Neural progenitor cell (in vitro differentiated cells): Measurements from ENCODE around the gene RHOBTB3. TPM values are rescaled to one million over a fixed set of nuclear protein-coding genes. Genes with fewer than 3 reads are reported as not detected.

Experiments used
- DNase-seq: peaks from one replicate; pipeline ENCODE4 v3.0.0-alpha.2; 2016; ENCODE audit warnings: low spot score
- H2AFZ ChIP-seq: fragments of 200-600 bp; sonication (generic); replicated peaks from 2 replicates; pipeline ENCODE4 v1.6.1; 2016; ENCODE audit warnings: antibody characterized with exemption
- H3F3A ChIP-seq: fragments of 200-600 bp; sonication (generic); 2 replicates; pipeline ENCODE4 v1.6.1; 2016; ENCODE audit warnings: antibody characterized with exemption, low read depth
- H3K27ac ChIP-seq: fragments of 200-600 bp; sonication (generic); 2 replicates; pipeline ENCODE4 v1.5.1; 2016; ENCODE audit warnings: mild to moderate bottlenecking
- H3K27me3 ChIP-seq: fragments of 200-600 bp; sonication (generic); 2 replicates; pipeline ENCODE4 v1.6.1; 2016; ENCODE audit warnings: mild to moderate bottlenecking, moderate library complexity
- H3K36me3 ChIP-seq: fragments of 200-600 bp; sonication (generic); 2 replicates; pipeline ENCODE4 v1.5.1; 2016
- H3K4me1 ChIP-seq: fragments of 200-600 bp; sonication (generic); 2 replicates; pipeline ENCODE4 v1.6.1; 2016; ENCODE audit warnings: mixed run types
- H3K4me2 ChIP-seq: fragments of 200-600 bp; sonication (generic); 2 replicates; pipeline ENCODE4 v1.6.1; 2016
- H3K4me3 ChIP-seq: fragments of 200-600 bp; sonication (generic); 2 replicates; pipeline ENCODE4 v1.5.1; 2016
- H3K79me2 ChIP-seq: fragments of 200-600 bp; sonication (generic); 2 replicates; pipeline ENCODE4 v1.6.1; 2016; ENCODE audit warnings: low read depth
- H3K9ac ChIP-seq: fragments of 200-600 bp; sonication (generic); 2 replicates; pipeline ENCODE4 v1.6.1; 2016
- H3K9me3 ChIP-seq: fragments of 200-600 bp; sonication (generic); 2 replicates; pipeline ENCODE4 v1.5.1; 2016; ENCODE audit warnings: low read depth
- H4K20me1 ChIP-seq: fragments of 200-600 bp; sonication (generic); 2 replicates; pipeline ENCODE4 v1.6.1; 2016; ENCODE audit warnings: low read depth
- H3K27ac Mint-ChIP-seq: 3 replicates; pipeline ENCODE4 v1.8.0; 2021; ENCODE audit warnings: mixed read lengths
- H3K27me3 Mint-ChIP-seq: 2 replicates; pipeline ENCODE4 v1.8.0; 2022; ENCODE audit warnings: low read depth, mild to moderate bottlenecking, inconsistent platforms, moderate library complexity, mixed read lengths; ENCODE audit not compliant: insufficient read depth
- H3K36me3 Mint-ChIP-seq: 3 replicates; pipeline ENCODE4 v1.8.0; 2021; ENCODE audit warnings: mixed read lengths
- H3K4me1 Mint-ChIP-seq: 3 replicates; pipeline ENCODE4 v1.8.0; 2021; ENCODE audit warnings: mixed read lengths
- H3K4me3 Mint-ChIP-seq: 3 replicates; pipeline ENCODE4 v1.8.0; 2021; ENCODE audit warnings: mild to moderate bottlenecking, moderate library complexity, mixed read lengths
- H3K9me3 Mint-ChIP-seq: 3 replicates; pipeline ENCODE4 v1.8.0; 2020; ENCODE audit warnings: mixed read lengths
- CTCF ChIP-seq: fragments of 200-600 bp; sonication (generic); IDR thresholded peaks from 2 replicates; pipeline ENCODE4 v1.5.1; 2017; ENCODE audit warnings: antibody characterized with exemption, mild to moderate bottlenecking
- EZH2 ChIP-seq: fragments of 200-600 bp; sonication (generic); IDR thresholded peaks from 2 replicates; pipeline ENCODE4 v1.6.1; 2017; ENCODE audit warnings: antibody characterized with exemption, mild to moderate bottlenecking, moderate library complexity
- EZH2phosphoT487 ChIP-seq: fragments of 200-600 bp; sonication (generic); IDR thresholded peaks from 2 replicates; pipeline ENCODE4 v1.6.1; 2017; ENCODE audit warnings: antibody characterized with exemption
- total RNA-seq: library from RNA; depleted of rRNA; stranded (reverse); fragments of >200 nt; gene quantifications from 2 replicates; pipeline ENCODE4 v1.2.3, GENCODE V29; 2015; ENCODE audit warnings: low replicate concordance

The RHOBTB3 gene
- total RNA-seq, 1 donor from 2014 or later = 3.6 TPM

DNA sequence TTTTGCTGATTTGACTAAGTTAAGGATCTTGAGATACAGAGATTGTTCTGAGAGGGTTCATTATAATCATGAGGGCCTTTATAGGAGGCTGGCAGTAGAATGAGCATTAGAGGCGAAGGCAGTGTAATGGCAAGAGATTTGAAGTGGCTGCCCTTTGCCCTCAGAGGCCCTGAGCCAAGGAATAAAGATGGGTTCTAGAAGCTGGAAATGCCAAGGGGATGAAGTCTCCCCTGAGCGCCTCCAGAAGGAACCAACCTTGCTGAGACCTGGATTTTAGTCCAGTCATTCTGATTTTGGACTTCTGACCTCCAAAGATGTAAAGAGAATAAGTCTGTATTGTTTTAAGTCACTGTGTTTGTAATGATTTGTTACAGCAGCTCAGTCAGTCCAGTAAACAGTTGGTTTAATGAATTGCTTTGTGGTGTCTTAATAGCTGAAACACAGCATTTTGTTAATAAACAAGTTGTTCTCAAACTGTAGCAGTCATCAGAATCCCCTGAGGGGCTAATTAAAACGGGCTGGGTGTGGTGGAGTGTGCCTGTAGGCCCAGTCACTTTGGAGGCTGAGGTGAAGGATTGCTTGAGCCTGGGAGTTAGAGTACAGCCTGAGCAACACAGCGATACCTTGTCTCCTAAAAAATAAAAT lies 68.2 kb downstream of the RHOBTB3 start:
- Histone ChIP-seq H3K27me3 (no peaks in the 10 kb centered on the region), H3K9ac (no peak overlapping the region), H4K20me1 (no peaks in the 10 kb centered on the region), H3K9me3 (no peaks in the 10 kb centered on the region), H3K36me3 (no peaks in the 10 kb centered on the region), H3K79me2 (no peaks in the 10 kb centered on the region), H3K4me3 (no peak overlapping the region), H3K27ac (no peak overlapping the region), H3K4me1 (no peaks in the 10 kb centered on the region), H2AFZ (no peak overlapping the region), H3F3A (no peaks in the 10 kb centered on the region), H3K4me2 (no peak overlapping the region)
- H3K36me3 Mint-ChIP-seq = peaks cover 7% of the 10 kb centered on the region
- H3K9me3 Mint-ChIP-seq = peaks cover 7% of the 10 kb centered on the region
- peaks cover 8% of the 10 kb centered on the region for H3K4me1 Mint-ChIP-seq
- H3K27ac Mint-ChIP-seq = no peak overlapping the region
- no peak overlapping the region for H3K4me3 Mint-ChIP-seq
- H3K27me3 Mint-ChIP-seq = no peaks in the 10 kb centered on the region
- TF ChIP-seq EZH2phosphoT487 (no peak), CTCF (no peak), EZH2 (no peak)
- no peak for DNase-seq

DNA sequence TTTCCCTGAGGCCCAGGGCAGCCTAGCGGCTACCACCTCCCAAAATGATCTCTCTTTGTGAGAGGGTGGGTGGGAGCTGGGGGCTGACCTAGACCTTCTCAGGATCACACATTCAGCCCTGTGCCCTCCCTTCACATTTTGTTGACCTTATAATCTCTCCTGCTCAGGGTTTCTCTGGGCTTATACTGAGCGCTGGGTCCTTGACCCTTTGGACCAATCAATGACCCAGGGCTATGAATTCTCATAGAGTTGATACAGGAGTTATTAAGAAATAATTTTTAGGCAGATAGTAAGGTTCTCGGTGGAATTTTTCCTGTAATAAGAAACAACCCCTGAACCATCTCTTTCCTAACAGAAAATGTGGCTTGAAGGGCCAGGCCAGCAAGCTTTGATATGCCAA lies 69.4 kb downstream of the RHOBTB3 start:
- Histone ChIP-seq H3K4me2 (no peak overlapping the region), H3K4me3 (no peak overlapping the region), H3K79me2 (no peaks in the 10 kb centered on the region), H3F3A (no peaks in the 10 kb centered on the region), H4K20me1 (no peaks in the 10 kb centered on the region), H2AFZ (no peak overlapping the region), H3K9ac (no peak overlapping the region), H3K27ac (no peak overlapping the region), H3K36me3 (no peaks in the 10 kb centered on the region), H3K4me1 (no peaks in the 10 kb centered on the region), H3K27me3 (no peaks in the 10 kb centered on the region), H3K9me3 (no peaks in the 10 kb centered on the region)
- Mint-ChIP-seq H3K36me3 (peaks cover 6% of the 10 kb centered on the region), H3K4me1 (peaks cover 8% of the 10 kb centered on the region), H3K27me3 (no peaks in the 10 kb centered on the region), H3K27ac (no peak overlapping the region), H3K4me3 (no peak overlapping the region), H3K9me3 (peaks cover 7% of the 10 kb centered on the region)
- no peak for DNase-seq
- TF ChIP-seq EZH2phosphoT487 (no peak), CTCF (no peak), EZH2 (no peak)

- Mint-ChIP-seq H3K4me3 (no peak overlapping the region), H3K4me1 (peaks cover 8% of the 10 kb centered on the region), H3K9me3 (peaks cover 7% of the 10 kb centered on the region), H3K27ac (no peak overlapping the region), H3K27me3 (peaks cover 3% of the 10 kb centered on the region), H3K36me3 (peaks cover 6% of the 10 kb centered on the region)
- TF ChIP-seq CTCF (no peak), EZH2phosphoT487 (no peak), EZH2 (no peak)
- Histone ChIP-seq H3K79me2 (no peaks in the 10 kb centered on the region), H3K9ac (no peak overlapping the region), H3K4me3 (no peak overlapping the region), H3K36me3 (no peaks in the 10 kb centered on the region), H3K4me2 (no peak overlapping the region), H4K20me1 (no peaks in the 10 kb centered on the region), H2AFZ (no peak overlapping the region), H3K9me3 (no peaks in the 10 kb centered on the region), H3F3A (no peaks in the 10 kb centered on the region), H3K4me1 (no peaks in the 10 kb centered on the region), H3K27ac (no peak overlapping the region), H3K27me3 (no peaks in the 10 kb centered on the region)
- no peak for DNase-seq
Measured at GRCh38 chr5:95801532-95801931, 70.4 kb downstream of the RHOBTB3 start.
